Esophagus squamous epithelium (tissue), 5 donors: ENCODE data around the gene ST3GAL4. TPM values are rescaled to one million over a fixed set of nuclear protein-coding genes. Genes with fewer than 3 reads are reported as not detected.
A peak's percentile ranks its signal among the peaks of the same experiment; 100 is the strongest.

Experiments
- DNase-seq: peaks from one replicate; lab custom pipeline; 2025; lab: John Stamatoyannopoulos, UW
- H3K27ac ChIP-seq, 4 donors: fragments of 200-600 bp; sonication (generic); one replicate each; pipeline ENCODE4 v1.5.1; 2016 to 2019; ENCODE audit warnings: mild to moderate bottlenecking in 1 of 4
- H3K27me3 ChIP-seq, 4 donors: fragments of 200-600 bp; sonication (generic); 1 replicate in 3 of 4; 2 replicates in 1 of 4; pipeline versions ENCODE4 v1.5.1 to v1.6.0; 2017 to 2021; ENCODE audit warnings: antibody characterized with exemption in 1 of 4
- H3K36me3 ChIP-seq, 3 donors: fragments of 200-600 bp; sonication (generic); one replicate each; pipeline ENCODE4 v1.5.1; 2016 to 2019
- H3K4me1 ChIP-seq, 3 donors: fragments of 200-600 bp; sonication (generic); one replicate each; pipeline ENCODE4 v1.5.1; 2017 to 2019
- H3K4me3 ChIP-seq, 4 donors: fragments of 200-600 bp; sonication (generic); 1 replicate in 3 of 4; 2 replicates in 1 of 4; pipeline ENCODE4 v1.5.1; 2016 to 2019; ENCODE audit warnings: mild to moderate bottlenecking in 2 of 4, moderate library complexity in 1 of 4
- H3K9me3 ChIP-seq, 3 donors: fragments of 200-600 bp; sonication (generic); one replicate each; pipeline ENCODE4 v1.5.1; 2016 to 2019
- CTCF ChIP-seq, 6 experiments: fragments of 450-650 bp in 4 of 6; fragments of 200-600 bp in 2 of 6; sonication (generic) in 2 of 6; IDR thresholded peaks; one replicate each; pipeline ENCODE4 v1.5.1; 2016 to 2019; ENCODE audit warnings: antibody characterized with exemption in 6 of 6, mild to moderate bottlenecking in 4 of 6, moderate library complexity in 4 of 6
- POLR2A ChIP-seq, 4 donors: fragments of 450-650 bp; IDR thresholded peaks; one replicate each; pipeline ENCODE4 v1.6.1; 2017; ENCODE audit warnings: antibody characterized with exemption in 4 of 4, mild to moderate bottlenecking in 4 of 4, moderate library complexity in 3 of 4
- WGBS, 2 donors: methylation state at CpG; one replicate each; pipeline ENCODE4 v1.1.5; 2018; 5-methylcytosine and 5-hydroxymethylcytosine counted together
- intact Hi-C: fragments of 100-400 bp; cut with DNase I; formaldehyde crosslinking; loops from one replicate; pipeline ENCODE4 v1.15.0; 2022
- total RNA-seq, 4 donors: library from RNA; depleted of rRNA; stranded (reverse); fragments of >200 nt; gene quantifications; one replicate each; pipeline ENCODE4 v1.1.0, GENCODE V29; 2016
- donor health status: DM: yes; HTN: yes; CAD: no.

The ST3GAL4 gene
- total RNA-seq, 4 donors from 2014 or later, result 31.0 to 110 (median 51.2) TPM

GRCh38 chr11:126406368-126406767 lies 50.9 kb downstream of the ST3GAL4 start:
- intact Hi-C loops, result no loop called here
- Histone ChIP-seq H3K27me3 (no peaks in the 10 kb centered on the region), H3K36me3 (peaks cover 0 to 35% (median 0%) of the 10 kb centered on the region in 3 donors), H3K4me1 (peaks cover 8 to 63% (median 22%) of the 10 kb centered on the region in 3 donors), H3K27ac (peak overlapping the region; percentile 72 to 88 (median 76)), H3K9me3 (no peaks in the 10 kb centered on the region), H3K4me3 (peak overlapping the region; percentile 3 to 35 (median 23))
- 100% methylated on average over 1 to 6 of the region's 8 CpGs for WGBS, 2 donors
- TF ChIP-seq POLR2A (IDR thresholded peaks at IDR 0.05) (no peak), CTCF (IDR thresholded peaks at IDR 0.05) (no peak)
- no peak for DNase-seq

- no peak for DNase-seq
- Histone ChIP-seq H3K27ac (peak overlapping the region; percentile 72 to 88 (median 76)), H3K9me3 (no peaks in the 10 kb centered on the region), H3K27me3 (no peaks in the 10 kb centered on the region), H3K4me3 (peak overlapping the region in 3 of 4 donors; percentile 3 to 35 (median 25)), H3K36me3 (peaks cover 0 to 35% (median 0%) of the 10 kb centered on the region in 3 donors), H3K4me1 (peaks cover 8 to 71% (median 22%) of the 10 kb centered on the region in 3 donors)
- TF ChIP-seq CTCF (IDR thresholded peaks at IDR 0.05) (no peak), POLR2A (IDR thresholded peaks at IDR 0.05) (no peak)
- WGBS, 2 donors, result 82 to 87% methylated on average over 9 to 12 of the region's 12 CpGs
- intact Hi-C loops, result no loop called here
Observed at GRCh38 chr11:126407101-126407521, 51.6 kb downstream of the ST3GAL4 start.

DNA sequence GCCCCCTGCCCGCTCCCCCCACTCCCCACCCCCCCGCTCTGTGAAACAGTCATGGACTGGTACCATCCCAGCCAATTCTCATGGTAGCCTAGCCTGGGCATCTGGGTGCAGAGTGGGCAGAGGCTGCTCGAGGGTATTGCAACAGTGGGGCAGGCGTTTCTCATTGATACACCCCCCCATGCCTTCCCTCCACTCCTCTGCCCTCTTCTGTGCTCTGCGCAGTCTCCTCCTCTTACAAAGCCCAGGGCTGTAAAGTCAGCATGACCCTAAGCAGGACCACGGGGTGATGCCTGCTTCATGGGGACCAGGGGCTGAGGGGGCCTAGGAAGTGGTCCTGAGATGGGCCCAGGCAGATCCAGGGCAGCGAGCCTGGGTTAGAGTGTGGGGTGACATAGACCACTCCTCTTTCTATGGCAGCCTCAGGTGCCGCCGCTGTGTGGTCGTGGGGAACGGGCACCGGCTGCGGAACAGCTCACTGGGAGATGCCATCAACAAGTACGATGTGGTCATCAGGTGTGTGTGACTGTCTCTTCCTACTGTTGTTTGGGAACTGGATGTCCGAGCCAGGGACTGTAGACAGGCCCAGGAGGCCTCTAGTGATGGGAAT lies 52.3 kb downstream of the ST3GAL4 start:
- Histone ChIP-seq H3K27ac (peak overlapping the region; percentile 5 to 88 (median 75)), H3K27me3 (no peaks in the 10 kb centered on the region), H3K9me3 (no peaks in the 10 kb centered on the region), H3K4me3 (peak overlapping the region in 2 of 4 donors; percentile 25 to 35), H3K4me1 (peaks cover 8 to 73% (median 19%) of the 10 kb centered on the region in 3 donors), H3K36me3 (peaks cover 0 to 38% (median 0%) of the 10 kb centered on the region in 3 donors)
- TF ChIP-seq CTCF (IDR thresholded peaks at IDR 0.05) (no peak), POLR2A (IDR thresholded peaks at IDR 0.05) (no peak)
- DNase-seq, result no peak
- intact Hi-C loops, result no loop called here
- 85 to 94% methylated on average over 10 to 11 of the region's 15 CpGs for WGBS, 2 donors

DNA sequence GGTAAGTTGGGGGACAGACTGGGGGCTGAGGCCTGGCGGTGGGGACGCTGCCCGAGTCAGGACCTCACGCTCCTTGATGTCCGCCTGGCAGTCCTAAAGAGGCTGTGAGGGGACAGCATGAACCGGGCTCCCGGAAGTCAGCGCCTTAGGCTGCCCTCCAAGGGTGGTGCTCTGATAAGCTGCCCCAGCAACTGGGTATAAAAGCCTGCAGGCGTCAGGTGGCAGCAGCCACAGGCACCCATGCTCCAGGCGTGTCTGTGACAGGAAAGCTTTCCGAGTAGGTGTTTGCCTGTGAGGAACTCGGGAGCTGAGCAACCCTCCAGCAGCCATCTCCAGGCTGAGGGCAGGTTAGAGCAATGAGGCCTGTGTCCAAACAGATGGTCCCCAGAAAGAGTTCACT lies 53.0 kb downstream of the ST3GAL4 start:
- intact Hi-C loops, result no loop called here
- Histone ChIP-seq H3K4me3 (peak overlapping the region in 2 of 4 donors; percentile 25 to 35), H3K27me3 (no peaks in the 10 kb centered on the region), H3K9me3 (no peaks in the 10 kb centered on the region), H3K4me1 (peaks cover 4 to 71% (median 17%) of the 10 kb centered on the region in 3 donors), H3K36me3 (peaks cover 0 to 45% (median 0%) of the 10 kb centered on the region in 3 donors), H3K27ac (peak overlapping the region in 3 of 4 donors; percentile 51 to 88 (median 77))
- 78 to 90% methylated on average over 6 to 7 of the region's 12 CpGs for WGBS, 2 donors
- no peak for DNase-seq
- no peak for TF ChIP-seq CTCF (IDR thresholded peaks at IDR 0.05)
- TF ChIP-seq POLR2A (IDR thresholded peaks at IDR 0.05), result no peak

- peaks cover 4 to 71% (median 14%) of the 10 kb centered on the region in 3 donors for H3K4me1 ChIP-seq
- intact Hi-C loops, result no loop called here
Observed at GRCh38 chr11:126408901-126409619, 53.6 kb downstream of the ST3GAL4 start.

More at GRCh38 chr11:126408901-126409619, 53.6 kb downstream of the ST3GAL4 start:
- H3K36me3 ChIP-seq, result peaks cover 0 to 50% (median 0%) of the 10 kb centered on the region in 3 donors
- TF ChIP-seq CTCF (IDR thresholded peaks at IDR 0.05) (no peak), POLR2A (IDR thresholded peaks at IDR 0.05) (no peak)
- 87 to 88% methylated on average over 5 to 10 of the region's 12 CpGs for WGBS, 2 donors
- H3K9me3 ChIP-seq, result no peaks in the 10 kb centered on the region
- DNase-seq, result no peak
- peak overlapping the region in 2 of 4 donors; percentile 25 to 35 for H3K4me3 ChIP-seq
- peak overlapping the region in 3 of 4 donors; percentile 77 to 88 (median 78) for H3K27ac ChIP-seq
- no peaks in the 10 kb centered on the region for H3K27me3 ChIP-seq
